ENCODE data around the gene ABCF3.

DNA sequence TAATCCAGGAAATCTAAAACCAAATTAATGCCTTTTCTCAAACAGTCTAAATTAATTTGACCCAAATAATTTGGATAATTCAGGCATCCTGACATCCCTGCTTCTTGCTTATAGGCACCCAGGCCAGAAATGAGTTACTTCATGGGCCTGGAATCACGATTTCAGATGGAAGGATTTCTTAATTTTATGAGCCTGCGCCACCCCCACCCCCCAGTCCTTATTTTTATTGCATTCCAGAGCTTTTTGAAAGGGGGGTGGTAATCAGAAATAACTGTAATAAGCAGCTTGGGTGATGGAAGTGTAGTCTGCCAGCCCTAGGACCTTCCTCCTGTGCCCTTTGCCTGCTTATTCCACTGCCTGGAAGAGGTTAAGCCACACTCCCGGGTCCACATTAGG lies 10.0 kb upstream of the ABCF3 start:
- TF ChIP-seq, protein P1, sequence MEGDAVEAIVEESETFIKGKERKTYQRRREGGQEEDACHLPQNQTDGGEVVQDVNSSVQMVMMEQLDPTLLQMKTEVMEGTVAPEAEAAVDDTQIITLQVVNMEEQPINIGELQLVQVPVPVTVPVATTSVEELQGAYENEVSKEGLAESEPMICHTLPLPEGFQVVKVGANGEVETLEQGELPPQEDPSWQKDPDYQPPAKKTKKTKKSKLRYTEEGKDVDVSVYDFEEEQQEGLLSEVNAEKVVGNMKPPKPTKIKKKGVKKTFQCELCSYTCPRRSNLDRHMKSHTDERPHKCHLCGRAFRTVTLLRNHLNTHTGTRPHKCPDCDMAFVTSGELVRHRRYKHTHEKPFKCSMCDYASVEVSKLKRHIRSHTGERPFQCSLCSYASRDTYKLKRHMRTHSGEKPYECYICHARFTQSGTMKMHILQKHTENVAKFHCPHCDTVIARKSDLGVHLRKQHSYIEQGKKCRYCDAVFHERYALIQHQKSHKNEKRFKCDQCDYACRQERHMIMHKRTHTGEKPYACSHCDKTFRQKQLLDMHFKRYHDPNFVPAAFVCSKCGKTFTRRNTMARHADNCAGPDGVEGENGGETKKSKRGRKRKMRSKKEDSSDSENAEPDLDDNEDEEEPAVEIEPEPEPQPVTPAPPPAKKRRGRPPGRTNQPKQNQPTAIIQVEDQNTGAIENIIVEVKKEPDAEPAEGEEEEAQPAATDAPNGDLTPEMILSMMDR (IDR thresholded peaks at IDR 0.05; ENCODE audit: poor library complexity) = no peak
- no peak for TF ChIP-seq EZH2phosphoT487 (IDR thresholded peaks at IDR 0.05; ENCODE audit: low read depth, severe bottlenecking, unreplicated experiment)
- TF ChIP-seq EZH2 (IDR thresholded peaks at IDR 0.05; ENCODE audit: borderline replicate concordance) = no peak
